Measurements from ENCODE around the gene THAP2. TPM values are rescaled to one million over a fixed set of nuclear protein-coding genes. Genes with fewer than 3 reads are reported as not detected.

Gene THAP2
- 1 to 10 TPM; 1.6 to 9.1 (median 3.0) TPM for polyA plus RNA-seq
- long read RNA-seq, donor 1, full-length matches to known transcripts, result 9 of 9 reads
- long read RNA-seq, donor 1, partial matches to known transcripts, result 0 of 9 reads
- long read RNA-seq, donor 1, other reads (novel, unspliced or antisense), result 0 of 9 reads
- long read RNA-seq, donor 2, full-length matches to known transcripts, result 4 of 4 reads
- long read RNA-seq, donor 2, partial matches to known transcripts, result 0 of 4 reads
- long read RNA-seq, donor 2, other reads (novel, unspliced or antisense), result 0 of 4 reads
- long read RNA-seq, donor 3, full-length matches to known transcripts, result 6 of 6 reads
- long read RNA-seq, donor 3, partial matches to known transcripts, result 0 of 6 reads
- long read RNA-seq, donor 3, other reads (novel, unspliced or antisense), result 0 of 6 reads
- long read RNA-seq, donor 4, result 0 reads
- long read RNA-seq, donor 5, result 0 reads
- long read RNA-seq, donor 6, full-length matches to known transcripts, result 2 of 2 reads
- long read RNA-seq, donor 6, partial matches to known transcripts, result 0 of 2 reads
- long read RNA-seq, donor 6, other reads (novel, unspliced or antisense), result 0 of 2 reads
- long read RNA-seq, donor 7, result 0 reads
- long read RNA-seq, donor 8, full-length matches to known transcripts, result 1 of 1 reads
- long read RNA-seq, donor 8, partial matches to known transcripts, result 0 of 1 reads
- long read RNA-seq, donor 8, other reads (novel, unspliced or antisense), result 0 of 1 reads
- long read RNA-seq, donor 9, full-length matches to known transcripts, result 3 of 3 reads
- long read RNA-seq, donor 9, partial matches to known transcripts, result 0 of 3 reads
- long read RNA-seq, donor 9, other reads (novel, unspliced or antisense), result 0 of 3 reads
- long read RNA-seq, donor 10, full-length matches to known transcripts, result 7 of 7 reads
- long read RNA-seq, donor 10, partial matches to known transcripts, result 0 of 7 reads
- long read RNA-seq, donor 10, other reads (novel, unspliced or antisense), result 0 of 7 reads

- no peak for FAIRE-seq
- peak; percentile 99 to 100 for DNase-seq
- 1% methylated on average over 57 of the region's 57 CpGs for WGBS, 3 donors
- Histone ChIP-seq H3K4me3 (ENCODE audit: low read depth in 1 of 3, low read length in 3 of 3) (peak within 1 kb of the TSS; percentile 77 to 90 (median 81)), H3K27ac (ENCODE audit: low read depth in 1 of 3, low read length in 2 of 3) (peak within 1 kb of the TSS; percentile 97 to 100 (median 98)), H3K27me3 (ENCODE audit: control insufficient read depth in 3 of 3, insufficient read depth in 3 of 3, low read length in 3 of 3) (no peaks in the 10 kb centered on the region), H3K36me3 (ENCODE audit: control insufficient read depth in 3 of 3, insufficient read depth in 2 of 3, low read depth in 1 of 3, low read length in 3 of 3) (peaks cover 0 to 7% (median 4%) of the 10 kb centered on the region in 3 donors), H3K4me1 (ENCODE audit: control insufficient read depth in 3 of 3, insufficient read depth in 2 of 3, low read depth in 1 of 3, low read length in 2 of 3) (peaks cover 0 to 4% (median 0%) of the 10 kb centered on the region in 3 donors), H3K9me3 (ENCODE audit: control insufficient read depth in 2 of 2, insufficient read depth in 1 of 2, low read depth in 1 of 2, low read length in 1 of 2) (no peaks in the 10 kb centered on the region)
Measured at GRCh38 chr12:71663561-71664410, at the start of gene THAP2, which contains the start of gene ZFC3H1. Gene THAP2, plus strand, starts transcription at chr12:71664301. Its CDS starts 209 bp downstream, at chr12:71664510. Gene ZFC3H1, minus strand, starts transcription at chr12:71663848. Its CDS starts 238 bp downstream, at chr12:71663610.

DNA sequence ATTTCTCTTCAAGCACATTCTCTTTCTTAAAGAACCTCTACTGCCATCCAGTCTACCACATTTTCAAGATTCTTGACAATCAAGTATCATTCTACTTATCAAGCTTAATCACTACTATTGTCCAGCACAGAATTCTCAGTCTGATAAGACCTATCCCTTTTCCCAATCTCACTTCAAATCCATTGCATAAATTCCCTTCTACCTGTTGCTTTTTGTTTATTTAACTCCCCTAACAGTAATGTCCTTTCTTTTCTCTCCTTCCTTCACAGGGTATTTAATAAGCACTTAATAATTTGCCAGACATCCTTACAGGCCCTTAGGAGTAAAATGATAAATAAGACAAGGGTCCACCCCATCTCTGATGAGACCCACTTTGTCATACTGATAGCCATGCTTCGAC lies 42.2 kb upstream of the THAP2 start:
- DNase-seq (no peak), FAIRE-seq (no peak)
- peaks cover 13 to 29% (median 24%) of the 10 kb centered on the region in 3 donors for H3K36me3 ChIP-seq (ENCODE audit: control insufficient read depth in 3 of 3, insufficient read depth in 2 of 3, low read depth in 1 of 3, low read length in 3 of 3)
- no peaks in the 10 kb centered on the region for H3K27me3 ChIP-seq (ENCODE audit: control insufficient read depth in 3 of 3, insufficient read depth in 3 of 3, low read length in 3 of 3)
- no peak overlapping the region for H3K4me3 ChIP-seq (ENCODE audit: low read depth in 1 of 3, low read length in 3 of 3)
- H3K4me1 ChIP-seq (ENCODE audit: control insufficient read depth in 3 of 3, insufficient read depth in 2 of 3, low read depth in 1 of 3, low read length in 2 of 3), result peaks cover 0 to 4% (median 0%) of the 10 kb centered on the region in 3 donors
- no peak overlapping the region for H3K27ac ChIP-seq (ENCODE audit: low read depth in 1 of 3, low read length in 2 of 3)
- 91 to 96% (median 95%) methylated on average over 1 of the region's 1 CpG for WGBS, 3 donors
- H3K9me3 ChIP-seq (ENCODE audit: control insufficient read depth in 2 of 2, insufficient read depth in 1 of 2, low read depth in 1 of 2, low read length in 1 of 2), result no peaks in the 10 kb centered on the region

GRCh38 chr12:71625476-71625875 lies 38.6 kb upstream of the THAP2 start:
- Histone ChIP-seq H3K27ac (ENCODE audit: low read depth in 1 of 3, low read length in 2 of 3) (no peak overlapping the region), H3K4me1 (ENCODE audit: control insufficient read depth in 3 of 3, insufficient read depth in 2 of 3, low read depth in 1 of 3, low read length in 2 of 3) (peaks cover 0 to 4% (median 0%) of the 10 kb centered on the region in 3 donors), H3K4me3 (ENCODE audit: low read depth in 1 of 3, low read length in 3 of 3) (no peak overlapping the region), H3K36me3 (ENCODE audit: control insufficient read depth in 3 of 3, insufficient read depth in 2 of 3, low read depth in 1 of 3, low read length in 3 of 3) (peaks cover 16 to 27% (median 25%) of the 10 kb centered on the region in 3 donors), H3K27me3 (ENCODE audit: control insufficient read depth in 3 of 3, insufficient read depth in 3 of 3, low read length in 3 of 3) (no peaks in the 10 kb centered on the region), H3K9me3 (ENCODE audit: control insufficient read depth in 2 of 2, insufficient read depth in 1 of 2, low read depth in 1 of 2, low read length in 1 of 2) (no peaks in the 10 kb centered on the region)
- no peak for FAIRE-seq
- 83 to 98% (median 92%) methylated on average over 2 of the region's 2 CpGs for WGBS, 3 donors
- DNase-seq, result no peak

DNA sequence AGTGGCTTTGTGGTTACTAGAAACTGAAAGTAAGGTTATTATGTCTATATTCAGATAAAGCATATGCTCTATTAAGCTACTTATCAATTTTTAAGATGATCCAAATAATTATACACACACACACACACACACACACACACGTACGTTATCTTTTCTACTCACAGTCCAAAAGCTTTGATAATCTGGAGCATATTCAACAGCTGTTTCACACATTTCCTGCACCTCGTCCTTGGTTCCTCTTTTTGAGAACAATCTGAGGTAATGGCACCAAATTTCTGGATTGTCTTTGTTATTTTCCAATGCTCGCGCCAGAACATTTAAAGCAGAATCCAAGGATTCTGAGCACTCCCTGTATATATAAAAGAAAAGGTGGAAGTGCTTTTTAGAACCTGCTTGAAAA lies 38.0 kb upstream of the THAP2 start:
- H3K27ac ChIP-seq (ENCODE audit: low read depth in 1 of 3, low read length in 2 of 3), result peak overlapping the region in 1 of 3 donors; percentile 8
- peaks cover 0 to 4% (median 0%) of the 10 kb centered on the region in 3 donors for H3K4me1 ChIP-seq (ENCODE audit: control insufficient read depth in 3 of 3, insufficient read depth in 2 of 3, low read depth in 1 of 3, low read length in 2 of 3)
- H3K9me3 ChIP-seq (ENCODE audit: control insufficient read depth in 2 of 2, insufficient read depth in 1 of 2, low read depth in 1 of 2, low read length in 1 of 2), result no peaks in the 10 kb centered on the region
- WGBS, 3 donors, result 13 to 41% (median 31%) methylated on average over 5 of the region's 5 CpGs
- H3K4me3 ChIP-seq (ENCODE audit: low read depth in 1 of 3, low read length in 3 of 3), result no peak overlapping the region
- peaks cover 16 to 27% (median 24%) of the 10 kb centered on the region in 3 donors for H3K36me3 ChIP-seq (ENCODE audit: control insufficient read depth in 3 of 3, insufficient read depth in 2 of 3, low read depth in 1 of 3, low read length in 3 of 3)
- FAIRE-seq, result no peak
- peak; percentile 8 to 32 for DNase-seq
- no peaks in the 10 kb centered on the region for H3K27me3 ChIP-seq (ENCODE audit: control insufficient read depth in 3 of 3, insufficient read depth in 3 of 3, low read length in 3 of 3)

- Histone ChIP-seq H3K27me3 (ENCODE audit: control insufficient read depth in 3 of 3, insufficient read depth in 3 of 3, low read length in 3 of 3) (no peaks in the 10 kb centered on the region), H3K27ac (ENCODE audit: low read depth in 1 of 3, low read length in 2 of 3) (no peak overlapping the region), H3K4me3 (ENCODE audit: low read depth in 1 of 3, low read length in 3 of 3) (no peak overlapping the region), H3K9me3 (ENCODE audit: control insufficient read depth in 2 of 2, insufficient read depth in 1 of 2, low read depth in 1 of 2, low read length in 1 of 2) (no peaks in the 10 kb centered on the region), H3K4me1 (ENCODE audit: control insufficient read depth in 3 of 3, insufficient read depth in 2 of 3, low read depth in 1 of 3, low read length in 2 of 3) (peaks cover 0 to 4% (median 0%) of the 10 kb centered on the region in 3 donors), H3K36me3 (ENCODE audit: control insufficient read depth in 3 of 3, insufficient read depth in 2 of 3, low read depth in 1 of 3, low read length in 3 of 3) (peaks cover 18 to 29% (median 20%) of the 10 kb centered on the region in 3 donors)
- DNase-seq, result peak in 1 of 2 donors; percentile 41
- 18 to 48% (median 33%) methylated on average over 3 of the region's 3 CpGs for WGBS, 3 donors
- FAIRE-seq, result no peak
Measured at GRCh38 chr12:71626768-71627167, 37.3 kb upstream of the THAP2 start.

DNA sequence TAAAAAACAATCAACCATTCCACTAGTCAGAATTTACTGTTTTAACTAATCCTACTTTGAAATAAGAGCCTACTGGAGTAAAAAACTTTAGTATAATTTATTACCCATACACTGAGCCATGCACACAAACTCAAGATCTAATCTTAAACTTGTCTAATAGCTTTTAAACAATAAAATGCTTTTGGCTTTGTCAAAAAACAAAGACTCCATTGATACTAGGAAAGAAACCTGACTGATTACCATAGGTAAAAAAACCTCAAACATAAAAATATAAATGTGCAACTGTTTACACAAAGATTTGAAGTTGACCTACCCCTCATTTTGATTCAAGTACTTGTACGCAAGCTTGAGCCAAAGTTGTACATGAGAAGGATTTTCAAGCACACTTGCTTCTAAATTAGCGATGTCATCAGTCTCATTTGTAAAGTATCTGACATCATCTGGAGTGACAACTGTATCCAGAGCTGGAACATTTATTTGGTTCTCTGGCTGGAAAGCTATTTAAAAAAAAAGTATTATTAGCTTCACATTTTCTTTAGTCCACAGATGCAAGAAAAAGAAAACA lies 36.6 kb upstream of the THAP2 start:
- peaks cover 0 to 4% (median 0%) of the 10 kb centered on the region in 3 donors for H3K4me1 ChIP-seq (ENCODE audit: control insufficient read depth in 3 of 3, insufficient read depth in 2 of 3, low read depth in 1 of 3, low read length in 2 of 3)
- no peaks in the 10 kb centered on the region for H3K27me3 ChIP-seq (ENCODE audit: control insufficient read depth in 3 of 3, insufficient read depth in 3 of 3, low read length in 3 of 3)
- H3K36me3 ChIP-seq (ENCODE audit: control insufficient read depth in 3 of 3, insufficient read depth in 2 of 3, low read depth in 1 of 3, low read length in 3 of 3), result peaks cover 17 to 26% (median 18%) of the 10 kb centered on the region in 3 donors
- peak in 1 of 2 donors; percentile 28 for DNase-seq
- peak; percentile 61 for FAIRE-seq
- no peaks in the 10 kb centered on the region for H3K9me3 ChIP-seq (ENCODE audit: control insufficient read depth in 2 of 2, insufficient read depth in 1 of 2, low read depth in 1 of 2, low read length in 1 of 2)
- no peak overlapping the region for H3K4me3 ChIP-seq (ENCODE audit: low read depth in 1 of 3, low read length in 3 of 3)
- WGBS, 3 donors, result 22 to 74% (median 47%) methylated on average over 2 of the region's 2 CpGs
- H3K27ac ChIP-seq (ENCODE audit: low read depth in 1 of 3, low read length in 2 of 3), result no peak overlapping the region

- WGBS, 3 donors, result 18 to 26% (median 24%) methylated on average over 3 of the region's 3 CpGs
- DNase-seq (peak; percentile 61 to 72), FAIRE-seq (no peak)
- Histone ChIP-seq H3K9me3 (ENCODE audit: control insufficient read depth in 2 of 2, insufficient read depth in 1 of 2, low read depth in 1 of 2, low read length in 1 of 2) (no peaks in the 10 kb centered on the region), H3K4me3 (ENCODE audit: low read depth in 1 of 3, low read length in 3 of 3) (no peak overlapping the region), H3K4me1 (ENCODE audit: control insufficient read depth in 3 of 3, insufficient read depth in 2 of 3, low read depth in 1 of 3, low read length in 2 of 3) (no peaks in the 10 kb centered on the region), H3K27me3 (ENCODE audit: control insufficient read depth in 3 of 3, insufficient read depth in 3 of 3, low read length in 3 of 3) (no peaks in the 10 kb centered on the region), H3K36me3 (ENCODE audit: control insufficient read depth in 3 of 3, insufficient read depth in 2 of 3, low read depth in 1 of 3, low read length in 3 of 3) (peaks cover 11 to 26% (median 18%) of the 10 kb centered on the region in 3 donors), H3K27ac (ENCODE audit: low read depth in 1 of 3, low read length in 2 of 3) (no peak overlapping the region)
Measured at GRCh38 chr12:71636704-71637115, 27.4 kb upstream of the THAP2 start.
